ENCODE results near the gene DPF3.

The DPF3 gene

GRCh38 chr14:72894323-72894622, 372 bp upstream of the DPF3 start:
- peak overlapping the region; percentile 87 for H3K27ac Mint-ChIP-seq
- H3K9me3 Mint-ChIP-seq = no peaks in the 10 kb centered on the region
- ATAC-seq (replicated peaks) (no peak), DNase-seq (no peak)
- peak overlapping the region; percentile 91 to 92 for H3K4me3 Mint-ChIP-seq
- peaks cover 5 to 6% of the 10 kb centered on the region in 2 donors for H3K27me3 Mint-ChIP-seq
- no peaks in the 10 kb centered on the region for H3K36me3 Mint-ChIP-seq
- peaks cover 16 to 38% of the 10 kb centered on the region in 2 donors for H3K4me1 Mint-ChIP-seq

- H3K9me3 Mint-ChIP-seq = no peaks in the 10 kb centered on the region
- no peak for DNase-seq
- ATAC-seq (replicated peaks) = peak; percentile 8 to 19
- peaks cover 5 to 6% of the 10 kb centered on the region in 2 donors for H3K27me3 Mint-ChIP-seq
- H3K36me3 Mint-ChIP-seq = no peaks in the 10 kb centered on the region
- H3K27ac Mint-ChIP-seq = peak overlapping the region; percentile 72
- peak overlapping the region; percentile 92 to 98 for H3K4me3 Mint-ChIP-seq
- H3K4me1 Mint-ChIP-seq = peaks cover 16 to 43% of the 10 kb centered on the region in 2 donors
These were observed 844 bp downstream of the DPF3 start for GRCh38 chr14:72892879-72893635.

DNA sequence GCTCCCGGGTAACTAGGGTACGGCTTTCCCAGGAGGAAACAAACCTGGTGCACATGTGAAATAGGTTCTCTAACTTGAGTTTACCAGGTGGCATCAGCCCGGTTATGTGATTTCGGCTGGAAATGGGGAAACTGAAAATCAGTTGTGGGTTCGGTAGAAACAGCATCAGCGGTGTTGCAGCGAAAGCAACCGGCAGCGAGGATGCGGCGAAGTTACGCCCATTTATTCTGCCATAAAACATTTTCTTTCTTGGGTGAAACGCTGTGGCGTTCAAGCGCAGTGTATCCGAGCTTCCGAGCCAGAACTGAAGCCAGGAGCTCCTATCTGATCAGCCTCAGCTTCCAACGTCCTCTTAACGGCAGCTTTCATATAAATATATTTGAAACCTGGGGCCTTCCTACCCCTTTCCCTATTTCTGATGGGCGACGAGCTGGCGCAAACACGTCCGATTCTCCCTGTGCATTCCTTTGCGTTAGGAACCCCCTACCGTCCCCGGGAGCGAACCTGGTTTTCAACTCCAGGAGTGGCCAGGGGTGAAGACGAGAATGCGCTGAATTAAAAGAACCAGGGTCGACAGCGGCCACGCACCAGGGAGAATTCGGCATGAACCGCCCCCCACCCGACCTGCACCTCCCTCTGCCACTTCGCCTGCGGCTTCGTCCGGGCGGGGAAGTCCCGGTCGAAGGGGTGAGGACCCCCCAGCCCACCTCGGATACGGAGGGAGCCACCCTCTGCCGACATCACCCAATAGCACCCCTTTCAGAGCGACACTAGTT, 1.6 kb downstream of the DPF3 start:
- DNase-seq = no peak
- Mint-ChIP-seq H3K27me3 (peaks cover 4 to 5% of the 10 kb centered on the region in 2 donors), H3K4me3 (peak overlapping the region; percentile 92 to 98), H3K36me3 (no peaks in the 10 kb centered on the region), H3K9me3 (no peaks in the 10 kb centered on the region), H3K4me1 (peaks cover 17 to 46% of the 10 kb centered on the region in 2 donors), H3K27ac (peak overlapping the region; percentile 72)
- no peak for ATAC-seq (replicated peaks)

- DNase-seq (no peak), ATAC-seq (replicated peaks) (no peak)
- H3K4me1 Mint-ChIP-seq = peaks cover 19 to 46% of the 10 kb centered on the region in 2 donors
- peaks cover 2 to 4% of the 10 kb centered on the region in 2 donors for H3K9me3 Mint-ChIP-seq
- H3K4me3 Mint-ChIP-seq = peak overlapping the region; percentile 92 to 98
- H3K27ac Mint-ChIP-seq = no peak overlapping the region
- peaks cover 0 to 5% of the 10 kb centered on the region in 2 donors for H3K27me3 Mint-ChIP-seq
- peaks cover 1 to 4% of the 10 kb centered on the region in 2 donors for H3K36me3 Mint-ChIP-seq
These were observed 2.2 kb downstream of the DPF3 start for GRCh38 chr14:72891666-72892102.

GRCh38 chr14:72889366-72889765, 4.5 kb downstream of the DPF3 start:
- Mint-ChIP-seq H3K4me1 (peaks cover 15 to 39% of the 10 kb centered on the region in 2 donors), H3K27me3 (no peaks in the 10 kb centered on the region), H3K27ac (no peak overlapping the region), H3K4me3 (no peak overlapping the region), H3K9me3 (peaks cover 2 to 4% of the 10 kb centered on the region in 2 donors), H3K36me3 (peaks cover 3 to 10% of the 10 kb centered on the region in 2 donors)
- ATAC-seq (replicated peaks) = no peak
- no peak for DNase-seq

- peaks cover 20 to 43% of the 10 kb centered on the region in 2 donors for H3K4me1 Mint-ChIP-seq
- H3K36me3 Mint-ChIP-seq = peaks cover 3 to 10% of the 10 kb centered on the region in 2 donors
- peaks cover 2 to 4% of the 10 kb centered on the region in 2 donors for H3K9me3 Mint-ChIP-seq
- ATAC-seq (replicated peaks) (no peak), DNase-seq (no peak)
- H3K4me3 Mint-ChIP-seq = no peak overlapping the region
- no peak overlapping the region for H3K27ac Mint-ChIP-seq
- H3K27me3 Mint-ChIP-seq = no peaks in the 10 kb centered on the region
These were observed 5.2 kb downstream of the DPF3 start for GRCh38 chr14:72888636-72889201.

GRCh38 chr14:72888192-72888591, 5.7 kb downstream of the DPF3 start:
- H3K9me3 Mint-ChIP-seq = peaks cover 2 to 4% of the 10 kb centered on the region in 2 donors
- ATAC-seq (replicated peaks) = no peak
- no peaks in the 10 kb centered on the region for H3K27me3 Mint-ChIP-seq
- H3K36me3 Mint-ChIP-seq = peaks cover 3 to 10% of the 10 kb centered on the region in 2 donors
- DNase-seq = no peak
- H3K4me3 Mint-ChIP-seq = no peak overlapping the region
- H3K4me1 Mint-ChIP-seq = peaks cover 20 to 48% of the 10 kb centered on the region in 2 donors
- H3K27ac Mint-ChIP-seq = peak overlapping the region; percentile 7

GRCh38 chr14:72887514-72887913, 6.4 kb downstream of the DPF3 start:
- DNase-seq (no peak), ATAC-seq (replicated peaks) (no peak)
- peaks cover 2 to 4% of the 10 kb centered on the region in 2 donors for H3K9me3 Mint-ChIP-seq
- H3K4me3 Mint-ChIP-seq = no peak overlapping the region
- peaks cover 19 to 43% of the 10 kb centered on the region in 2 donors for H3K4me1 Mint-ChIP-seq
- H3K27me3 Mint-ChIP-seq = no peaks in the 10 kb centered on the region
- peaks cover 3 to 10% of the 10 kb centered on the region in 2 donors for H3K36me3 Mint-ChIP-seq
- no peak overlapping the region for H3K27ac Mint-ChIP-seq

GRCh38 chr14:72884386-72884785, 9.5 kb downstream of the DPF3 start:
- DNase-seq = no peak
- Mint-ChIP-seq H3K27ac (no peak overlapping the region), H3K4me1 (peaks cover 26 to 37% of the 10 kb centered on the region in 2 donors), H3K27me3 (no peaks in the 10 kb centered on the region), H3K36me3 (peaks cover 3 to 10% of the 10 kb centered on the region in 2 donors), H3K9me3 (peaks cover 2 to 4% of the 10 kb centered on the region in 2 donors), H3K4me3 (no peak overlapping the region)
- ATAC-seq (replicated peaks) = no peak

DNA sequence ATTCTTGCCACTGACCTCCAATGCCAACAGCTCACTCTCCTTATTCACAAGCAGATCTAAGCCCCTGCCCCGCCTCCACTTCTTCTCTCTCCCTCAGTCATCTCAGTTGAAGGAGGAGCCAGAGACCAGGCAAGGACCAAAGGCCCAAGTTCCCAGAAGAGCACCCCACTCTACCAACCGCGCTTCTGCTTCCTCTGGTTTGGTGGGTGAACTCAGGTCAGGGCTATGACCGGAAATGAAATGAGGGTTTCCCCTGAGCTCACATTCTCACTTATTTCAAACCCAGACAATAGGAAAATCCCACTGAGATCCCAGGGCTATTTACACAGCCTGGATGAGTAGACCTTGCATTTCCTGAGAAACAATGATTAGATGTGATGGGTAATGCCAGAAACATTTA, 9.9 kb downstream of the DPF3 start:
- H3K27ac Mint-ChIP-seq = no peak overlapping the region
- H3K4me3 Mint-ChIP-seq = no peak overlapping the region
- H3K27me3 Mint-ChIP-seq = no peaks in the 10 kb centered on the region
- peaks cover 26 to 37% of the 10 kb centered on the region in 2 donors for H3K4me1 Mint-ChIP-seq
- H3K36me3 Mint-ChIP-seq = peaks cover 3 to 10% of the 10 kb centered on the region in 2 donors
- H3K9me3 Mint-ChIP-seq = peaks cover 2 to 4% of the 10 kb centered on the region in 2 donors
- no peak for DNase-seq
- ATAC-seq (replicated peaks) = peak; percentile 79 to 83

- peaks cover 2 to 4% of the 10 kb centered on the region in 2 donors for H3K9me3 Mint-ChIP-seq
- DNase-seq (no peak), ATAC-seq (replicated peaks) (no peak)
- no peaks in the 10 kb centered on the region for H3K27me3 Mint-ChIP-seq
- H3K36me3 Mint-ChIP-seq = peaks cover 3 to 10% of the 10 kb centered on the region in 2 donors
- H3K27ac Mint-ChIP-seq = no peak overlapping the region
- H3K4me1 Mint-ChIP-seq = peaks cover 22 to 32% of the 10 kb centered on the region in 2 donors
- H3K4me3 Mint-ChIP-seq = no peak overlapping the region
These were observed 10.8 kb downstream of the DPF3 start for GRCh38 chr14:72883109-72883508.

- no peak overlapping the region for H3K4me3 Mint-ChIP-seq
- DNase-seq (no peak), ATAC-seq (replicated peaks) (no peak)
- H3K9me3 Mint-ChIP-seq = peaks cover 2 to 4% of the 10 kb centered on the region in 2 donors
- H3K27ac Mint-ChIP-seq = no peak overlapping the region
- H3K27me3 Mint-ChIP-seq = no peaks in the 10 kb centered on the region
- peaks cover 3 to 10% of the 10 kb centered on the region in 2 donors for H3K36me3 Mint-ChIP-seq
- H3K4me1 Mint-ChIP-seq = peaks cover 21 to 28% of the 10 kb centered on the region in 2 donors
These were observed 11.4 kb downstream of the DPF3 start for GRCh38 chr14:72882463-72882862.

DNA sequence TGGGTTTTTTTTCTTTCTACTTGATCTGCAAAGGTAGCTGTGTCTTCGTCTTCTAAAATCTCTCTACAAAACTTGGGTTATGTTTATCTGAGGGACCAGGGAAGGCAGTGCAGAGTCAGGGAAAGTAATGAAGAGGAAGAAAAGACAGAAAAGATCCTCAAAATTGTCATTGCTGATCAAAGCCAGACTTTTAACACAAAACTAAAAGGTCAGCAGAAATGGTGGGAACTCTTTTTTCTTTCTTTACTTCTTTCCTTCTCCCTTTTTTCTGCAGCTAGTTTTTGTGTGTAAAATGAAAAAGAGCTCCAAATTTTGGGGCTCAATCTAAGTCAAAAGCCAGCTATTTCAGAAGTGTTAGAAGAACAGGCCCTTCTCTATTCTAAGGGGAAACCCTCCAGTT, 11.9 kb downstream of the DPF3 start:
- Mint-ChIP-seq H3K4me3 (no peak overlapping the region), H3K27me3 (no peaks in the 10 kb centered on the region), H3K27ac (no peak overlapping the region), H3K9me3 (peaks cover under 1 to 2% of the 10 kb centered on the region in 2 donors), H3K4me1 (peaks cover 19 to 30% of the 10 kb centered on the region in 2 donors), H3K36me3 (peaks cover 2 to 8% of the 10 kb centered on the region in 2 donors)
- DNase-seq (no peak), ATAC-seq (replicated peaks) (no peak)

GRCh38 chr14:72881543-72881942, 12.4 kb downstream of the DPF3 start:
- no peaks in the 10 kb centered on the region for H3K27me3 Mint-ChIP-seq
- no peak overlapping the region for H3K4me3 Mint-ChIP-seq
- no peaks in the 10 kb centered on the region for H3K9me3 Mint-ChIP-seq
- peaks cover 1 to 6% of the 10 kb centered on the region in 2 donors for H3K36me3 Mint-ChIP-seq
- ATAC-seq (replicated peaks) (no peak), DNase-seq (no peak)
- no peak overlapping the region for H3K27ac Mint-ChIP-seq
- peaks cover 20 to 35% of the 10 kb centered on the region in 2 donors for H3K4me1 Mint-ChIP-seq
